ENCODE measurements around the gene CXCL1.

- no peak for TF ChIP-seq CTCF (IDR thresholded peaks at IDR 0.05)
- TF ChIP-seq POLR2A (IDR thresholded peaks at IDR 0.05) = no peak
Observed at GRCh38 chr4:73892966-73893365, 23.8 kb downstream of the CXCL1 start.

All from lower leg skin (tissue), 3 donors.